IMR-90 (cell line): Measurements from ENCODE around the gene HELZ. TPM values are rescaled to one million over a fixed set of nuclear protein-coding genes. Genes with fewer than 3 reads are reported as not detected.

Experiments
- ATAC-seq: fragments of 200-7000 bp; cut with Tn5 transposase; 2 replicates; pipeline ENCODE4 v1.9.1; 2020; ENCODE audit warnings: low read depth, mild to moderate bottlenecking, moderate library complexity
- BruUV-seq: library from RNA; stranded (reverse); fragments of 400-500 nt; replicated peaks from 2 replicates; lab custom pipeline; 2021; lab: Mats Ljungman, UMichigan
- CTCF ChIA-PET: fragments of 300-600 bp; formaldehyde crosslinking; extraction: SDS; loops from one replicate; lab custom pipeline; 2021; ENCODE audit warnings: antibody characterized with exemption; lab: Yijun Ruan, JAX
- POLR2A ChIA-PET: fragments of 300-600 bp; sonication (Branson Sonifier 250); formaldehyde crosslinking; loops from one replicate; lab custom pipeline; 2022; ENCODE audit warnings: antibody characterized with exemption; ENCODE audit not compliant: unreplicated experiment; lab: Charles Lee
- DNase-seq: peaks from one replicate; pipeline ENCODE4 v3.0.0; 2013
- H2AFZ ChIP-seq: replicated peaks from 2 replicates; pipeline ENCODE3; 2013; ENCODE audit warnings: low read length, mild to moderate bottlenecking; ENCODE audit not compliant: poor library complexity
- H2AK5ac ChIP-seq: 2 replicates; pipeline ENCODE4 v1.6.1; 2013; ENCODE audit warnings: low read depth, low read length, inconsistent platforms
- H2AK9ac ChIP-seq: replicated peaks from 2 replicates; pipeline ENCODE3; 2013; ENCODE audit warnings: mild to moderate bottlenecking, low read depth, low read length, moderate library complexity; ENCODE audit not compliant: poor library complexity
- H2BK120ac ChIP-seq: 2 replicates; pipeline ENCODE4 v1.6.1; 2013; ENCODE audit warnings: low read depth, low read length, inconsistent platforms
- H2BK15ac ChIP-seq: 3 replicates; pipeline ENCODE4 v1.6.1; 2013; ENCODE audit warnings: low read depth, low read length, inconsistent platforms
- H2BK20ac ChIP-seq: 2 replicates; pipeline ENCODE4 v1.6.1; 2013; ENCODE audit warnings: low read depth, mild to moderate bottlenecking, inconsistent platforms, low read length, moderate library complexity
- H2BK5ac ChIP-seq: 2 replicates; pipeline ENCODE4 v1.6.1; 2013; ENCODE audit warnings: mild to moderate bottlenecking, low read depth, low read length, inconsistent platforms; ENCODE audit not compliant: poor library complexity, severe bottlenecking
- H3K14ac ChIP-seq: replicated peaks from 2 replicates; pipeline ENCODE4 v1.6.1; 2013; ENCODE audit warnings: low read depth, low read length, inconsistent platforms
- H3K18ac ChIP-seq: 2 replicates; pipeline ENCODE4 v1.6.1; 2013; ENCODE audit warnings: low read depth, low read length, control low read depth
- H3K23ac ChIP-seq: 2 replicates; pipeline ENCODE4 v1.6.1; 2013; ENCODE audit warnings: low read depth, low read length, inconsistent platforms
- H3K27ac ChIP-seq: 2 replicates; pipeline ENCODE4 v1.5.1; 2013; ENCODE audit warnings: mild to moderate bottlenecking, control low read depth, low read length; ENCODE audit not compliant: insufficient read depth
- H3K27me3 ChIP-seq: 2 replicates; pipeline ENCODE4 v1.6.1; 2013; ENCODE audit warnings: low read length; ENCODE audit not compliant: control insufficient read depth, insufficient read depth
- H3K36me3 ChIP-seq: 2 replicates; pipeline ENCODE4 v1.6.1; 2013; ENCODE audit warnings: low read length, mixed read lengths; ENCODE audit not compliant: control insufficient read depth, insufficient read depth
- H3K4ac ChIP-seq: 2 replicates; pipeline ENCODE4 v1.6.1; 2013; ENCODE audit warnings: low read depth, low read length, inconsistent platforms
- H3K4me1 ChIP-seq: 2 replicates; pipeline ENCODE4 v1.6.1; 2013; ENCODE audit warnings: low read length, mixed read lengths; ENCODE audit not compliant: control insufficient read depth, insufficient read depth
- H3K4me2 ChIP-seq: 2 replicates; pipeline ENCODE4 v1.6.1; 2013; ENCODE audit warnings: low read depth, mild to moderate bottlenecking, control low read depth, low read length, moderate library complexity
- H3K4me3 ChIP-seq: 2 replicates; pipeline ENCODE4 v1.5.1; 2013; ENCODE audit warnings: low read depth, mild to moderate bottlenecking, control low read depth, low read length, moderate library complexity; ENCODE audit not compliant: insufficient read depth
- H3K56ac ChIP-seq: 2 replicates; pipeline ENCODE4 v1.6.1; 2013; ENCODE audit warnings: low read length, inconsistent platforms; ENCODE audit not compliant: insufficient read depth; ENCODE audit errors: extremely low read depth
- H3K79me1 ChIP-seq, 2 experiments: 2 replicates each; pipeline ENCODE4 v1.6.1; 2013; ENCODE audit warnings: low read length in 2 of 2, inconsistent platforms in 1 of 2, low read depth in 1 of 2
- H3K9ac ChIP-seq: 2 replicates; pipeline ENCODE4 v1.6.1; 2013; ENCODE audit warnings: low read depth, low read length, control low read depth
- H3K9me1 ChIP-seq: 2 replicates; pipeline ENCODE4 v1.6.1; 2013; ENCODE audit warnings: low read length, inconsistent platforms; ENCODE audit not compliant: insufficient read depth
- H3K9me3 ChIP-seq: 2 replicates; pipeline ENCODE4 v1.6.1; 2013; ENCODE audit warnings: low read length; ENCODE audit not compliant: control insufficient read depth, insufficient read depth
- H4K20me1 ChIP-seq: 2 replicates; pipeline ENCODE4 v1.6.1; 2013; ENCODE audit warnings: low read length, inconsistent platforms; ENCODE audit not compliant: insufficient read depth
- H4K5ac ChIP-seq: 2 replicates; pipeline ENCODE4 v1.6.1; 2013; ENCODE audit warnings: mild to moderate bottlenecking, low read depth, low read length, control low read depth
- H4K8ac ChIP-seq, 2 experiments: 2 replicates each; pipeline ENCODE4 v1.6.1; 2013; ENCODE audit warnings: low read depth in 2 of 2, low read length in 2 of 2, control low read depth in 1 of 2, inconsistent platforms in 1 of 2
- H4K91ac ChIP-seq: 2 replicates; pipeline ENCODE4 v1.6.1; 2013; ENCODE audit warnings: low read depth, low read length, inconsistent platforms; ENCODE audit not compliant: insufficient read depth
- CEBPB ChIP-seq: IDR thresholded peaks from 2 replicates; pipeline ENCODE4 v1.6.1; 2012; ENCODE audit warnings: low read depth, low read length, improper control_type of control experiment
- MAZ ChIP-seq: IDR thresholded peaks from 2 replicates; pipeline ENCODE4 v1.6.1; 2012; ENCODE audit warnings: low read depth, mild to moderate bottlenecking, low read length, improper control_type of control experiment, moderate library complexity, borderline replicate concordance
- MXI1 ChIP-seq: IDR thresholded peaks from 2 replicates; pipeline ENCODE4 v1.6.1; 2012; ENCODE audit warnings: low read depth, mild to moderate bottlenecking, low read length, moderate library complexity, borderline replicate concordance
- NFE2L2 ChIP-seq: fragments of 150-350 bp; IDR thresholded peaks from 2 replicates; pipeline ENCODE4 v1.6.1; 2016; ENCODE audit warnings: low read depth, mild to moderate bottlenecking, low read length
- RCOR1 ChIP-seq: IDR thresholded peaks from 2 replicates; pipeline ENCODE4 v1.6.1; 2012; ENCODE audit warnings: mild to moderate bottlenecking, low read length, improper control_type of control experiment; ENCODE audit not compliant: insufficient replicate concordance
- WGBS, 2 experiments: methylation state at CpG; one replicate each; pipeline versions ENCODE4 v1.1.5 to v1.1.7; 2013; ENCODE audit warnings: missing lambda C conversion rate in 2 of 2; ENCODE audit not compliant: insufficient read length in 1 of 2; ENCODE audit errors: extremely low coverage in 2 of 2; 5-methylcytosine and 5-hydroxymethylcytosine counted together
- dilution Hi-C: fragments of 300-500 bp; cut with HindIII; formaldehyde crosslinking; loops from one replicate; pipeline ENCODE4 v1.14.3; 2018; ENCODE audit warnings: low sequenced_read_pairs; ENCODE audit not compliant: unreplicated experiment
- in situ Hi-C: fragments of 300-500 bp; cut with MboI; formaldehyde crosslinking; loops from 3 replicates; pipeline ENCODE4 v1.14.3; 2019; ENCODE audit warnings: low sequenced_read_pairs, inconsistent platforms, mixed read lengths
- intact Hi-C: fragments of 100-400 bp; cut with micrococcal nuclease; formaldehyde crosslinking; loops from 2 replicates; pipeline ENCODE4 v1.10.0; 2022
- polyA plus RNA-seq, 3 experiments: library from polyadenylated mRNA; depleted of rRNA; stranded (reverse); fragments of >200 nt; gene quantifications; 2 replicates each; pipeline ENCODE4 v1.2.3, GENCODE V29; 2012; ENCODE audit warnings: low replicate concordance in 1 of 3
- total RNA-seq: library from RNA; depleted of rRNA; stranded (reverse); fragments of >200 nt; gene quantifications from 2 replicates; pipeline ENCODE4 v1.2.3, GENCODE V29; 2012
- TF ChIP-seq, protein P1 (sequence below): fragments of 150-350 bp; IDR thresholded peaks from 2 replicates; pipeline ENCODE4 v1.6.1; 2016; ENCODE audit warnings: low read depth, mild to moderate bottlenecking, low read length, moderate library complexity, borderline replicate concordance

Gene HELZ
- total and polyA plus RNA-seq, 2 of the 4 experiments (the other 2 are of a cell fraction) = 8.0 to 60.6 TPM

DNA sequence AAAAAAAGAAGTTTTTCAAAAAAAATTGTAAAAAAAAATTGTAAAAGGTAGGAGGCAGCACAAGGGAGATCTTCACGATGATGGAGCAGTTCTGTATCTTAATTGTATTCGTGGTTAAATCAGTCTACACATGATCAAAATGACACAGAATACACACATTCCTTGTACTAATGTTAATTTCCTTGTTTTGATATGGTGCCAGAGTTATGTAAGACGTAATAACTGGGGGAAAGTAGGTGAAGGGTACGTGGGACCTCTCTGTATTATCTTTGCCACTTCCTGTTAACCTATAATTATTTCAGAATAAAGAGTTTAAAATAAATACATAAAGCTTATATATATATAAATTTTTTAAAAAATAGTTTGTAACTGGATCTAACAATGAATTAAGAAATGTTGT is 36.8 kb downstream of the HELZ start:
- ATAC-seq (no peak), DNase-seq (no peak)
- H2BK15ac ChIP-seq = no peak overlapping the region
- H3K14ac ChIP-seq = no peak overlapping the region
- no peak overlapping the region for H2BK20ac ChIP-seq
- dilution Hi-C loops = no loop called here
- no peak overlapping the region for H4K5ac ChIP-seq
- no peak overlapping the region for H3K4me2 ChIP-seq
- no peak overlapping the region for H3K4ac ChIP-seq
- H2AK9ac ChIP-seq = no peak overlapping the region
- peaks cover 8% of the 10 kb centered on the region; the same call in 1 of the 2 replicates for H3K9me1 ChIP-seq
- no CpG with 5 or more reads among the region's 4 CpGs for WGBS, 2 experiments
- H3K18ac ChIP-seq = no peak overlapping the region
- in situ Hi-C loops = no loop called here
- BruUV-seq = no TSS peak
- H3K27ac ChIP-seq = no peak overlapping the region
- H2AK5ac ChIP-seq = no peak overlapping the region
- H4K91ac ChIP-seq = no peak overlapping the region
- no peak overlapping the region for H2BK120ac ChIP-seq
- no peaks in the 10 kb centered on the region for H3K9me3 ChIP-seq
- H4K8ac ChIP-seq = no peak overlapping the region
- no peak overlapping the region for H3K4me3 ChIP-seq
- intact Hi-C loops = no loop called here
- H3K36me3 ChIP-seq = peaks cover under 1% of the 10 kb centered on the region; the same call in 1 of the 2 replicates
- peaks cover 15% of the 10 kb centered on the region for H4K20me1 ChIP-seq
- H3K4me1 ChIP-seq = peaks cover 8% of the 10 kb centered on the region; the same call in 1 of the 2 replicates
- H2AFZ ChIP-seq = no peak overlapping the region
- H3K56ac ChIP-seq = no peak overlapping the region
- H3K9ac ChIP-seq = no peak overlapping the region
- TF ChIP-seq MXI1 (no peak), RCOR1 (no peak), CEBPB (no peak), NFE2L2 (no peak), MAZ (no peak)
- TF ChIP-seq, protein P1, sequence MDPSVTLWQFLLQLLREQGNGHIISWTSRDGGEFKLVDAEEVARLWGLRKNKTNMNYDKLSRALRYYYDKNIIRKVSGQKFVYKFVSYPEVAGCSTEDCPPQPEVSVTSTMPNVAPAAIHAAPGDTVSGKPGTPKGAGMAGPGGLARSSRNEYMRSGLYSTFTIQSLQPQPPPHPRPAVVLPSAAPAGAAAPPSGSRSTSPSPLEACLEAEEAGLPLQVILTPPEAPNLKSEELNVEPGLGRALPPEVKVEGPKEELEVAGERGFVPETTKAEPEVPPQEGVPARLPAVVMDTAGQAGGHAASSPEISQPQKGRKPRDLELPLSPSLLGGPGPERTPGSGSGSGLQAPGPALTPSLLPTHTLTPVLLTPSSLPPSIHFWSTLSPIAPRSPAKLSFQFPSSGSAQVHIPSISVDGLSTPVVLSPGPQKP = no peak
- H3K27me3 ChIP-seq = no peaks in the 10 kb centered on the region
- ChIA-PET POLR2A (no interaction called here), CTCF (no interaction called here)
- no peak overlapping the region for H2BK5ac ChIP-seq
- H3K23ac ChIP-seq = no peak overlapping the region
- peaks cover 22 to 54% of the 10 kb centered on the region in 2 experiments; a peak in 3 of 4 replicates for H3K79me1 ChIP-seq
